Activated naive CD8-positive, alpha-beta T cell (primary cell): Measurements from ENCODE around the gene CALML5.

Experiments used
- H3K27ac Mint-ChIP-seq: one replicate; pipeline ENCODE4 v1.8.0; 2021; ENCODE audit warnings: mixed read lengths
- H3K27me3 Mint-ChIP-seq: one replicate; pipeline ENCODE4 v1.8.0; 2021; ENCODE audit warnings: mixed read lengths
- H3K36me3 Mint-ChIP-seq: one replicate; pipeline ENCODE4 v1.8.0; 2021; ENCODE audit warnings: mixed read lengths
- H3K4me1 Mint-ChIP-seq: one replicate; pipeline ENCODE4 v1.8.0; 2021; ENCODE audit warnings: low read depth, mixed read lengths
- H3K4me3 Mint-ChIP-seq: one replicate; pipeline ENCODE4 v1.8.0; 2021; ENCODE audit warnings: mild to moderate bottlenecking, mixed read lengths
- H3K9me3 Mint-ChIP-seq: one replicate; pipeline ENCODE4 v1.8.0; 2021; ENCODE audit warnings: low read depth, mixed read lengths

The CALML5 gene

DNA sequence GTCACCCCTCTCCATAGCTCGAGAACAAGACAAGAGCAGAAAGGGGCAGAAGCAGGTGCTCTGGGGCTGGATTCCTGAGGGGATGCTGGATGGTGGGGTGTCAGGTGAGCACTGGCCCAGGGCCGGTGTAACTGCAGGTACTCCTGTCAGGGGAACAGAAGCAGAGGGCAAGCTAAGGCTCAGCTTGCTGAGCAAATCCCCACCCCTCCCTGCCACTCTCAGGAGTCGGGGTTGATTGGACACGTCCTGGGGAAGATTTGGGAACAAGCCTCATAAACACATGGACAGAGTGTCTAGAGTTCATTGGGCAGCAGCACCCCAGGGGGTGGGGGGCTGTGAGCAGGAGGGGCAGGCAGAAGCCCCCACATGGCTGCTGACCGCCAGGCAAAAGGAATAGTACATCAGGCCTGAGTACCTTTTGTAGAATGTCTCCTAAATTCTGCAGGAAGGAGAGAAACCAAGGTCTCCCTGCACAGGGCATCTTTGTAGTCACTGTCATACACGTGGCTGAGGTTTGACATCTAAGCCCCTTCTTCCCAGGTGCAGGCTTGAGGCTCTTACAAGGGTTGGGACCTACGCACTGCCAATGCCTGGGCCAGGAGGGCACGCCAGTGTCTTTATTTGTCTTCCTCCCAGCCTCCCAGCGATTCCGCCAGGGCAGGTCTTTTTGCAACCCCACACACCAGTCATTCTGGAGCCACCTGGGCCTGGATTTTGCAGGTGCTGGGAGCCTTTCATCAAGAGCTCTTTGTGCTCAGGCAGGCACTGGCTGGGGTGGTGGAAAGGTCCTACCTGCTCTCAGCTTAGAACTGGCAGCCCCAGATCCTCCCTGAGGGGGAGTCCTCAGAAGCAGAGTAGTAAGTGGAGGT lies 28.2 kb upstream of the CALML5 start:
- Mint-ChIP-seq H3K4me3 (no peak overlapping the region), H3K27me3 (no peaks in the 10 kb centered on the region), H3K4me1 (no peaks in the 10 kb centered on the region), H3K27ac (no peak overlapping the region), H3K9me3 (no peaks in the 10 kb centered on the region), H3K36me3 (no peaks in the 10 kb centered on the region)

DNA sequence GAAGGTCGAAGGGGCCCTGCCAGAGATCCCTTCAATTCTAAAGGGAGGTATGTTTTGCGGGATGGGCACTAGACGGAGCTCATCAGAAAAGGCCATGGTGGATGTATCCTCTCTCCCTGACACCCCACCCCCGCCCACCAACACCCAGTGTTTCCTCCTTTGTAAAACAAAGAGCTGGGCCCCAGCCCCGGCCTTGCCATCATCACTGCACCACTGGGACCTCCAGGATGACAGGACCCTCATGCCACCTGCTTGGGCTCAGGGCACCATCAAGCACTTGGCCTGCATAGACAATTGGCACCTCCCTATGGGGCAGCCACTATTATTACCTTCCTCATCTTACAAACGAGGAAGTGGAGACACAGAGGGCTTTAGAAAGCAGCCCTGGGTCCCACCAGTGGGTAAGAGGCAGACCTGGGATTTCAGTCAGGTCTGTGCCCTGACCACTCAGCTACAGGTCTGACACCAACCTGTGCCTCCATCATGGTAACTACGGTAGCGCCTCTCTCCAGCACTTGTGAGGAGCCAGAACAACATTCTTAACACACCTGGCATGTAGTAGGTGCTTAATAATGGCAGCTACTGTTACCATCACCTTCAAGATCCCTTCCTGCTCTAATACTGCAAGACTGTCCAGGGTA lies 27.4 kb upstream of the CALML5 start:
- Mint-ChIP-seq H3K4me3 (no peak overlapping the region), H3K4me1 (no peaks in the 10 kb centered on the region), H3K36me3 (no peaks in the 10 kb centered on the region), H3K27me3 (no peaks in the 10 kb centered on the region), H3K27ac (no peak overlapping the region), H3K9me3 (no peaks in the 10 kb centered on the region)

DNA sequence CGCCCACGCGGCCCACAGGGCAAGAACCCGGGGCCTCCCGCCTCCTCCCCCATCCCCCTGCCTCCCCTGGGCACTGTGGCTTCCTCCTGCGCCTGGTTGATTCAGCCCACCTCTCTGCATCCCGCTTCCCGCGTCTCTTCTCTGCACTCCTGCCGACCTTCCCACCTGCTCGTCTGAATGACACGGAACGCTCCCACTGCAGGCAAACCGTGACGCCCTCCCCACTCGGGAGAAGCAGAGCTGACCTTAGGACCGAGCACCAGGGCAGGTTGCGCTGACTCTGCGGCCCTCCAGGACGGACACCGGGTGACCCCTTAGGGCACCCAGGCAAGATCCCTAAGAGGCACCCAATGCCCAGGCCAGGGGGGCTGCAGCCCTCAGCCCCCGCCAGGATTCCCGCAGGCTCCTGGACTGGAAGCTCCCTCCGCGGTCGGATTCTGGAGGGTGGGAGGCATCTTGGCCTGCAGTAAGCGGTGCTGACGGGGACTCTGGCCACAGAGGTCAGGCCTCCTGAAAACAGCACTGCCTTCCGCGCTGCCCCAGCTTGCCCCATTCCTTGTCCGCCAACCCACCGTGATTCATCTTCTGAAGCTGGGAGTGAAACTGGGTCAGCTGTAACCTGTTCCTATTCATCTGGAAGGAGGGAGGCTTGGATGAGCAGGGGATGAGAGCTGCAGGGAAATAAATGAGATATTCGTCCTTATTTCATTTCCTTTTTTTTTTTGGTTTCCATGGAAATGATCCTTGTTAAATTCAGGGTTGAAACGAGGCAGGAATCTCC lies 26.4 kb upstream of the CALML5 start:
- Mint-ChIP-seq H3K27ac (no peak overlapping the region), H3K4me3 (no peak overlapping the region), H3K4me1 (no peaks in the 10 kb centered on the region), H3K9me3 (no peaks in the 10 kb centered on the region), H3K27me3 (no peaks in the 10 kb centered on the region), H3K36me3 (no peaks in the 10 kb centered on the region)

DNA sequence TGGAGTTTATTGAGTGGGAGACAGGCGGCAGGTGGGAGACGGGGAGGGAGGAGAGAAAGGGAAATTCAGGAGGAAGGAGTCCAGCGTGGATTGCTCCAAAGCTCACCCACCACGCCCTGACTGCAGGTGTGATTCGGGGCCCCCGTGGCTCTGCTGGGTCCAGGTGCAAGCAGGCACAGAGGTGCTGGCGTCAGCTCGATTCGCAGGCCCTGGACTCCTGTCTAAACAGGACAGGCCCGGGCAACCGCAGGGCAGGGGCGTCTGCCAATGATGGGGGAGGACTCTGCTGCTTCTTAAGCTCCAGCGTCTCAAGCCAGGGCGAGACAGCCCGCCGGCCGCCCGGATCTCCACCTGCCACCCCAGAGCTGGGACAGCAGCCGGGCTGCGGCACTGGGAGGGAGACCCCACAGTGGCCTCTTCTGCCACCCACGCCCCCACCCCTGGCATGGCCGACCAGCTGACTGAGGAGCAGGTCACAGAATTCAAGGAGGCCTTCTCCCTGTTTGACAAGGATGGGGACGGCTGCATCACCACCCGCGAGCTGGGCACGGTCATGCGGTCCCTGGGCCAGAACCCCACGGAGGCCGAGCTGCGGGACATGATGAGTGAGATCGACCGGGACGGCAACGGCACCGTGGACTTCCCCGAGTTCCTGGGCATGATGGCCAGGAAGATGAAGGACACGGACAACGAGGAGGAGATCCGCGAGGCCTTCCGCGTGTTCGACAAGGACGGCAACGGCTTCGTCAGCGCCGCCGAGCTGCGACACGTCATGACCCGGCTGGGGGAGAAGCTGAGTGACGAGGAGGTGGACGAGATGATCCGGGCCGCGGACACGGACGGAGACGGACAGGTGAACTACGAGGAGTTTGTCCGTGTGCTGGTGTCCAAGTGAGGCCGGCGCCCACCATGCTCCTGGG lies 25.5 kb upstream of the CALML5 start, which contains the start of gene CALML3:
TSS of gene CALML3 (plus strand) at position 321 of the 920 bp plus-strand sequence. CDS start at position 446, 125 bp downstream.
- Mint-ChIP-seq H3K4me1 (no peaks in the 10 kb centered on the region), H3K4me3 (no peak within 1 kb of the TSS)

DNA sequence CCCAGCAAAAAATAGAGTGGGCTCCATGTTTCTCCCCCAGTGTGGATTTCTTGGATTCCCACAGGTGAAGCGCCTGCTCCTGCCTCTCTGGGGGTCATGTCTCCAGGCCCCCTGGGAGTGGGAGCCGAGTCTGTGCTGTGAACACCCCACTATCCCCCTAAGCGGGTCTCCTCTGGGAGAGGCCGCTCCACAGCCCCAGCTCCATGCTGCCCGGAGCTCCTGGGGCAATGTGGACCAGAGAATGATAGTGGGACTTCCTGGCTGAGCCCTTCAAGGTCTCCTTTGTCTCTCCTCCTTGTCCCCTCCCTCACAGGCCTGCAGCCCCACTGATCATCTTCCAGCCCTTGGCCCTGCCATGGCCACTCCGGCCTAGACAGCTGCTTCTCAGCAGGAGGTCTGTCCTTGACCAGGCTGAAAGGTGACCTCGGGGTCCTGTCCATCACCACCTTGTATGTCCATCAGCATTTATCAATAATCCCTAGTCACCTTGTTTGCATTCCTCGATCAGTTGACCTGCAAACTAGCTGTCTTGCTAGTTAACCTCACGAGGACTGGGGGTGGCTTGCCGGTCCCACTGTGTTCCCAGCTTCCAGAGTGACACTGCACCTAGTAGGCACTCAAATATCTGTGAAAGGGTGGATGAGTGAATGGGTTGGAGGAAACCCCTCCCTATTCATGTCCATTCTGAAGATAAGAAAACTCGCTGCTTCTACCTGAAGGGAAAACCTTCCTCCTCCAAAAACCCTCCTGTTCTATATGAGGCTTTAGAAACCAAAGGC lies 24.6 kb upstream of the CALML5 start:
- Mint-ChIP-seq H3K4me3 (no peak overlapping the region), H3K27ac (no peak overlapping the region), H3K9me3 (no peaks in the 10 kb centered on the region), H3K4me1 (no peaks in the 10 kb centered on the region), H3K27me3 (no peaks in the 10 kb centered on the region), H3K36me3 (no peaks in the 10 kb centered on the region)

More for the DNA sequence above, 25.5 kb upstream of the CALML5 start, which contains the start of gene CALML3:
- Mint-ChIP-seq H3K36me3 (no peaks in the 10 kb centered on the region), H3K27me3 (no peaks in the 10 kb centered on the region), H3K9me3 (no peaks in the 10 kb centered on the region), H3K27ac (no peak within 1 kb of the TSS)

DNA sequence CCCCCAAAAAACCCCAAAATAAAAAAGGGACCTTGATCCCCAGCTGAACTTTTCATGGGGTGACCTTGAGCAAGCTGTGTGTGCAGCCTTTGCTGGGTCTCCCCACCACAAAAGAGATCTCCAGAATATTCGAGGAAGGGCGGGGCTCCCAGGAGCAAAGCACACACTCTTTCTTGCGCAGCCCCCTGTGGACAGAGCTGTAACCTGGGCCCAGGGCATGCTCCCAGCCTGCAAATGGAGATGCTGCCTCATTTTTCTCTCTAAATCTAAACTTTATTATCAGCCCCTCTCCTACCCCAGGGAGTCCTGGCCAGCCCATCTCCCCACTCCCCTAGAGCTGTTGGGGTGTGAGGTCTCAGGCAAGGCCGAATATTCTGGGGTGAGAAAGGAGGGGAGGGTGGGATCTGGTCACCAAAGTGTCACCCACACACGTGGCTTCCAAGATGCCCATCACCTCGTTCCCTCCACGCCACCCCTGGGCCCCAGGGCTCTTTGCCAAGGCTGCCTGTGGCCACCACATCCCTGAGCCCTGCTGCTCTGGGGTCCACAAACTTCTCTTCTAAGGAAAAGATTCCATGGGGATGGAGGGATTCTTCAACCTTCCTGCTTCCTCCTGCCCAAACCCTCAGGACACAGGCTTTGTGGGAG lies 23.7 kb upstream of the CALML5 start:
- Mint-ChIP-seq H3K27ac (no peak overlapping the region), H3K4me1 (no peaks in the 10 kb centered on the region), H3K36me3 (peaks cover 2% of the 10 kb centered on the region), H3K27me3 (no peaks in the 10 kb centered on the region), H3K4me3 (no peak overlapping the region), H3K9me3 (no peaks in the 10 kb centered on the region)

DNA sequence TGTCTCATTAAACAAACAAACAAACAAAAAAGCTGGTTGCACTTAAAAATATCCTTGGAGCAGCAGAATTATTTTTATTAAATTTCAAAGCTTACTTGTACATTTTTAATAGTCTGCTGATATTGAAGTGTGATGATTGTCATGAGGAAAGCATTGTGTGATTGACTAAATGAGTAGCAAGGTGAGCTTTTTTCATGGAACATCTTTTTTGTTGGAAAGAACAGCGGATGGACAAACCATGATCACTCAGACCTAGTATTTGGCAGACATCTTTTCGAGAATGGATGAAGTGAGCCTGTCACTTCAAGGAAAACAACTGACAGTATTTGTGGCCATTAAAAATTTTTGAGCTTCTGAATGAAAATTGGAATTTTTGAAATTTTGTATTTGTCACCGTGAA lies 19.7 kb upstream of the CALML5 start:
- no peaks in the 10 kb centered on the region for H3K4me1 Mint-ChIP-seq
- H3K27me3 Mint-ChIP-seq: no peaks in the 10 kb centered on the region
- no peaks in the 10 kb centered on the region for H3K9me3 Mint-ChIP-seq
- no peak overlapping the region for H3K4me3 Mint-ChIP-seq
- no peak overlapping the region for H3K27ac Mint-ChIP-seq
- H3K36me3 Mint-ChIP-seq: peaks cover 2% of the 10 kb centered on the region

DNA sequence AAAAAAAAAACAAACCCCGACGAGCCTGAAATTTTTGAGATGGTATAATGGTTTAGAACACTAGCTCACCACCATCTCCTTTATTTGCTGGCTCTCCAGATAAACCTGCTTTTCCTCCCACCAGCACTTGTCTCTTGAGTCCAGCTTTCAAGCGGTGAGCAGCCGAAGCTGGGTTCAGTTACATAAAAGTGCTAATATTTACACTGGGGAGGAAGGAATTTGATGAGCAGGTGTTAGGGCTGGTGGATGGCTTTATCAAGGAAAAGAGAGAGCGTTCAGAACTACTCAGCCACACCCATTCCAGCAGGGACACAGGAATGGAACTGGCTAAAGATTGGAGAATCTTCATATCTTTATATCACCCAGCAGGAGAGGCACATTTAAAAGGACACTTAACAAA lies 18.8 kb upstream of the CALML5 start:
- Mint-ChIP-seq H3K36me3 (peaks cover 2% of the 10 kb centered on the region), H3K27ac (no peak overlapping the region), H3K4me3 (no peak overlapping the region), H3K27me3 (no peaks in the 10 kb centered on the region), H3K9me3 (no peaks in the 10 kb centered on the region), H3K4me1 (peaks cover 4% of the 10 kb centered on the region)

DNA sequence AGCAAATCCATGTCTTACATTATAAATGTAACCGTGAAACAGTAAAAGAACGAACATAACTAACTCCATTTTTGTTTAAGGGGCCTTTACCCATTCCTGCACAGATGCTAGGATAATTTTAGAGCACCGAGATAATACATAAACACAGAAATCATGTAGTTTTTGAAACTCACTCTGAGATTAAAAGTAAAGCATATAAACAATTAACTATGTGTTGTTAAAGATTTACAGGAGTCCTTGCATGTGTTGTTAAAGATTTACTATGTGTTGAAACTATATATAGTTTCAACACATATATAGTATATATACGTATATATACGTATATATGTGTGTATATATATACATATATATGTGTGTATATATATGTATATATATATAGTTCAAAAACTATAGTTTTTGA lies 18.2 kb upstream of the CALML5 start:
- Mint-ChIP-seq H3K9me3 (no peaks in the 10 kb centered on the region), H3K27me3 (no peaks in the 10 kb centered on the region), H3K4me3 (no peak overlapping the region), H3K4me1 (peaks cover 10% of the 10 kb centered on the region), H3K36me3 (peaks cover 2% of the 10 kb centered on the region), H3K27ac (no peak overlapping the region)

DNA sequence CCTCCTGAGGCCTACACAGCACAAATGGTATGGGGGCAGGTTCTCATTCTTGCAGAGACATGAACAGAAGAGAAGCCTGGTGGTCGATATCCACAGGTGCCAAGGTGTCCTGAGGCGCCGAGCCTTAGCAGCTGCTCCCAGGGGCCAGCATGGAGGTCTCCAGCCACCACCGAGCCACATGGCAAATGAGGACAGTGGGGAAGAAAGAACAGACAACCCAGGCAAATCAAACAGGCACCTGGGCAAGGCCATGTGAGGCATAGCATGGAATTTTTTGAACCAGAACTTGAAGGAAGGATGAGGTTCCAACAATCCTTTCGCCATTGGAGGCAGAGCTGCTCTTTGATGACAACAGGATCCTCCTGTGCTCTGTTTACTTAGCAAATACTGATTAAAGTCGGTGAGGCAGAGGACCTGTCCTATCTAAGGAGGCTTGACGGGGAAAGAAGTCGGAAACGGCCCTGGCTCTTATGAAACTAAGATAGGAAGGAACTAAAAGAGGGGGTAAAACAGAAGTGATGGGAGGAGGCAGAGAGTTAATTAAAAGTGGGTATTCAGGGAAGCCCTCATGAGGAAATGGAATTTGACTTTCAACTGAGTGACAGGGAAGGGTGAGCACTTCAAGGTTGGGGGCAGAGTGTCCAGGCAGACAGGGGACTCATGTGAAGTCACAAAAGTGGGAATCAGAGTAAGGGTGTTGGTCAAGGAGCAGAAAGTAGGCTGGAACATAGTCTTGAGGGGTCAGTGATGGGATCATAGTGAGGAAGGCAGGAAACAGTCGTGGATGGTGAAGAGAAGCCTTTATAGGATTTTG lies 16.8 kb upstream of the CALML5 start:
- Mint-ChIP-seq H3K27ac (no peak overlapping the region), H3K36me3 (peaks cover 2% of the 10 kb centered on the region), H3K4me3 (no peak overlapping the region), H3K9me3 (no peaks in the 10 kb centered on the region), H3K27me3 (peaks cover 1% of the 10 kb centered on the region), H3K4me1 (peaks cover 10% of the 10 kb centered on the region)

DNA sequence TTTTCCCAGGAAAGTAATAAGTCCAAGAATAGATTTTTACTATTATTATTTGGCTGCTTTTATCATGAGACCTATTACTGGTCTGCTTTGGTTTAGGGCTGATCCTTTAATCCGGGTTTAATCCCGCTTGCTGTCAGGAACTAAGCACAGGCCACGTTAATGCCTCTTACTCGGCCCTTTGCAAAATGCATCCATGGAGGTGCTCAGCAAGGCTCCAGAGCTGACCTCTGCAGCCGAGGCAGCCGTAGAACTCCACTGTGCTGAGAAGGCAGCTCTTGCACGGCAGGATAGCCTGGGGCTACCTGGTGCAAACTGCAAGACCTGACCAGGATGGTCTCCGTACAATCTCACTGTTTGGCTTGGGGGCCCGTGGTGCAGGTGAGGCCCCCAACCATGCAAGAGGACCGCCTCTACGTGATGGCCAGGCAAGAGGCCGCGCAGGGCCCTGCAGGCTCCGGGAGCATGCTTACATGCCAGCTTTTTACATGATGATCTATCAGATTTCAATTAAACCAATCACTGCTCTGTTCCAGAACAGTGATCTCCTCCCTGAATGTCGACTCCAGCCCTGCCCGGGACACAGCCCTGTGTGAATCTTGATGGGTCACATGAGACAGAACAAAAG lies 15.0 kb upstream of the CALML5 start:
- no peak overlapping the region for H3K4me3 Mint-ChIP-seq

DNA sequence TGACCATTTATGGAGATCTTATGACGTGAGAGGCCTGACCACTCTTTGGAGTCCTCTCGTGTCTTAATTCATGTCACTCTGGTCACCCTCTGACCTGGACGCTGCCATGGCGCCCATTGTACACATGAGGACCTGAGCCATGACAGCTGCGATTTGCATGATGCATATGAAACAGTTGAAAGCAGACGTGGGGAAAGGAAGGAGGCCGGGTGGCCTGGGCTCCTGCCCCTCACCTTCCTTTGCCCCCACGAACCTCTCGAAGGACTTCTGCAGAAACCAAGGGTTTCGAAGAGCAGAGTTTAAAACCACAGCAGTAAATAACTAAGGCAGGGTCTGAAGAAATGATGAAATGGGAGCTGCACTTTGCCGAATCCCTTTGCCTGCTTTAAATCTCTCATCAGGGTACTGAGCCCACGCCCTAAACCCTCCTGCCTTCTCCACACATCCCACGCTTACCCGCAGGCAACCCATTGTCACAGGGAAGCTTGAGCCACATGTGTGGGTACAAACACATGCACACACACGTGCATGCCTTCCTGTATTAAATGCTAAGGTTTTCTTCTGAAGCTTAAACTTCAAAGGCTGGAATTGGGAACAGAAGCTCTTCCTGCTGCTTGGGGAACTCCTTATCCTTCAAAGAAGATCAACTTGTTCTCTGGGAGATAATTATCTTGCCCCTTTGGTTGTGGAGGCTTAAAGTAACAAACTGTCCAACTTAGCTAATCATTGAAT lies 13.7 kb upstream of the CALML5 start:
- no peaks in the 10 kb centered on the region for H3K9me3 Mint-ChIP-seq
- H3K27me3 Mint-ChIP-seq: peaks cover 1% of the 10 kb centered on the region
- no peaks in the 10 kb centered on the region for H3K36me3 Mint-ChIP-seq
- no peak overlapping the region for H3K4me3 Mint-ChIP-seq
- peaks cover 10% of the 10 kb centered on the region for H3K4me1 Mint-ChIP-seq
- H3K27ac Mint-ChIP-seq: peak overlapping the region; percentile 41

More for the DNA sequence above, 15.0 kb upstream of the CALML5 start:
- Mint-ChIP-seq H3K9me3 (no peaks in the 10 kb centered on the region), H3K36me3 (peaks cover 2% of the 10 kb centered on the region), H3K4me1 (peaks cover 10% of the 10 kb centered on the region), H3K27me3 (peaks cover 1% of the 10 kb centered on the region), H3K27ac (no peak overlapping the region)
